Neural progenitor cell (in vitro differentiated cells): Measurements from ENCODE around the gene ERN1.

Experiments
- EZH2 ChIP-seq: fragments of 200-600 bp; sonication (generic); IDR thresholded peaks from 2 replicates; pipeline ENCODE4 v1.6.1; 2017; ENCODE audit warnings: antibody characterized with exemption, mild to moderate bottlenecking, moderate library complexity
- EZH2phosphoT487 ChIP-seq: fragments of 200-600 bp; sonication (generic); IDR thresholded peaks from 2 replicates; pipeline ENCODE4 v1.6.1; 2017; ENCODE audit warnings: antibody characterized with exemption
- TF ChIP-seq, protein P1 (sequence below): fragments of 200-600 bp; sonication (generic); IDR thresholded peaks from 2 replicates; pipeline ENCODE4 v1.5.1; 2017; ENCODE audit warnings: antibody characterized with exemption, mild to moderate bottlenecking

- TF ChIP-seq, protein P1, sequence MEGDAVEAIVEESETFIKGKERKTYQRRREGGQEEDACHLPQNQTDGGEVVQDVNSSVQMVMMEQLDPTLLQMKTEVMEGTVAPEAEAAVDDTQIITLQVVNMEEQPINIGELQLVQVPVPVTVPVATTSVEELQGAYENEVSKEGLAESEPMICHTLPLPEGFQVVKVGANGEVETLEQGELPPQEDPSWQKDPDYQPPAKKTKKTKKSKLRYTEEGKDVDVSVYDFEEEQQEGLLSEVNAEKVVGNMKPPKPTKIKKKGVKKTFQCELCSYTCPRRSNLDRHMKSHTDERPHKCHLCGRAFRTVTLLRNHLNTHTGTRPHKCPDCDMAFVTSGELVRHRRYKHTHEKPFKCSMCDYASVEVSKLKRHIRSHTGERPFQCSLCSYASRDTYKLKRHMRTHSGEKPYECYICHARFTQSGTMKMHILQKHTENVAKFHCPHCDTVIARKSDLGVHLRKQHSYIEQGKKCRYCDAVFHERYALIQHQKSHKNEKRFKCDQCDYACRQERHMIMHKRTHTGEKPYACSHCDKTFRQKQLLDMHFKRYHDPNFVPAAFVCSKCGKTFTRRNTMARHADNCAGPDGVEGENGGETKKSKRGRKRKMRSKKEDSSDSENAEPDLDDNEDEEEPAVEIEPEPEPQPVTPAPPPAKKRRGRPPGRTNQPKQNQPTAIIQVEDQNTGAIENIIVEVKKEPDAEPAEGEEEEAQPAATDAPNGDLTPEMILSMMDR, result no peak
- no peak for TF ChIP-seq EZH2
- TF ChIP-seq EZH2phosphoT487, result no peak
Observed at GRCh38 chr17:64045176-64045575, 84.8 kb downstream of the ERN1 start.
